Upper lobe of left lung (tissue), 6 donors: ENCODE results near the gene SIVA1. TPM values are rescaled to one million over a fixed set of nuclear protein-coding genes. Genes with fewer than 3 reads are reported as not detected.

ENCODE experiments used
- ATAC-seq, 2 donors: fragments of 200-7000 bp; cut with Tn5 transposase; one replicate each; pipeline ENCODE4 v1.9.1; 2022; ENCODE audit warnings: mild to moderate bottlenecking in 2 of 2, moderate library complexity in 2 of 2; ENCODE audit not compliant: low FRiP score in 2 of 2
- DNase-seq, 2 donors: peaks; one replicate each; pipeline ENCODE4 v3.0.0-alpha.2; 2019 to 2020
- H3K27ac ChIP-seq, 4 donors: fragments of 200-600 bp; sonication (generic); one replicate each; pipeline ENCODE4 v1.5.1; 2016 to 2019
- H3K27me3 ChIP-seq, 4 donors: fragments of 200-600 bp; sonication (generic); one replicate each; pipeline ENCODE4 v1.5.1; 2017 to 2019
- H3K36me3 ChIP-seq, 4 donors: fragments of 200-600 bp; sonication (generic); one replicate each; pipeline ENCODE4 v1.5.1; 2016 to 2019
- H3K4me1 ChIP-seq, 4 donors: fragments of 200-600 bp; sonication (generic); one replicate each; pipeline ENCODE4 v1.5.1; 2018 to 2019
- H3K4me3 ChIP-seq, 4 donors: fragments of 200-600 bp; sonication (generic); one replicate each; pipeline ENCODE4 v1.5.1; 2017 to 2019; ENCODE audit warnings: mild to moderate bottlenecking in 2 of 4, moderate library complexity in 1 of 4
- H3K9me3 ChIP-seq, 4 donors: fragments of 200-600 bp; sonication (generic); one replicate each; pipeline ENCODE4 v1.5.1; 2018 to 2019
- EP300 ChIP-seq, 4 donors: sonication (generic); formaldehyde crosslinking; IDR thresholded peaks; one replicate each; pipeline ENCODE4 v1.5.1; 2017; ENCODE audit warnings: antibody characterized with exemption in 4 of 4, control low read depth in 2 of 4
- POLR2A ChIP-seq, 4 donors: fragments of 450-650 bp; IDR thresholded peaks; one replicate each; pipeline ENCODE4 v1.5.1; 2016 to 2017; ENCODE audit warnings: antibody characterized with exemption in 4 of 4, mild to moderate bottlenecking in 2 of 4
- POLR2AphosphoS5 ChIP-seq, 2 donors: sonication (generic); formaldehyde crosslinking; IDR thresholded peaks; one replicate each; pipeline ENCODE4 v1.5.1; 2017; ENCODE audit warnings: antibody characterized with exemption in 2 of 2
- WGBS, 2 donors: methylation state at CpG; one replicate each; pipeline ENCODE4 v1.1.5; 2017 to 2018; 5-methylcytosine and 5-hydroxymethylcytosine counted together
- total RNA-seq, 6 donors: library from RNA; depleted of rRNA in 4 of 6; stranded (reverse); fragments of >200 nt in 4 of 6; gene quantifications; one replicate each; pipeline versions ENCODE4 v1.1.0 to v1.2.1, GENCODE V29; 2016 to 2021
- TF ChIP-seq, protein P1 (sequence below), 6 experiments: fragments of 450-650 bp in 4 of 6; fragments of 200-600 bp in 2 of 6; sonication (generic) in 2 of 6; IDR thresholded peaks; one replicate each; pipeline ENCODE4 v1.5.1; 2016 to 2019; ENCODE audit warnings: antibody characterized with exemption in 6 of 6
- donor health status: DM: no; HTN: no; CAD: no; lungs with moderate emphysema.
- donor health status: DM: no; HTN: yes; CAD: no; lungs with severe emphysema.

SIVA1 gene
- total RNA-seq, 6 donors from 2014 or later: 72.3 to 241 (median 91.0) TPM

DNA sequence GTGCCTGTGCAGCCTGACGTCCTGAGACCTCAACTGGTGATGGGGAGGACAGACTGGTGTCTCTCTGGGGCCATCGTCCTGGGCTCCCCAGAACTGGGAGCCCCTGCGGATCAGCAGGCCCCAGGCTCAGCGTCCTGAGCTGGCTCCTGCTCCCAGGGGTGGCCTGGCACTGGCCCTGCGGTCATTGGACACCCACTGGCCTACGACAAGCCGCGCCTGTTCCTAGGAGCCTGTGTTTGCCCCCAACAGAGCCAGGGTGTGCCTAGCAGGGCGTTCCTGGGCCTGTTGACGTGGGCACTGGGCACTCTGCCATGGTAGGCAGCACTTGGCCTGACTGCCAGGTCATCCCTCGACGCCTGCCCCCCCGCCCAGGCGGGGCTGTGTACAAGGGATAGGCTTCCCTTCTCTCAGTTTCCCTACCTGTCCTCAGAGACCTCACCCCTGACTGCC lies 20.6 kb upstream of the SIVA1 start:
- 62% methylated on average over 7 of the region's 14 CpGs; no CpG with 5 or more reads in 1 of the 2 donors for WGBS, 2 donors
- Histone ChIP-seq H3K27me3 (no peaks in the 10 kb centered on the region), H3K27ac (peak overlapping the region in 1 of 4 donors; percentile 26), H3K9me3 (no peaks in the 10 kb centered on the region), H3K4me1 (peaks cover 24 to 39% (median 34%) of the 10 kb centered on the region in 4 donors), H3K36me3 (no peaks in the 10 kb centered on the region), H3K4me3 (no peak overlapping the region)
- no peak for TF ChIP-seq EP300 (IDR thresholded peaks at IDR 0.05)
- peak in 1 of 4 donors; percentile 12 for TF ChIP-seq POLR2A (IDR thresholded peaks at IDR 0.05)
- TF ChIP-seq POLR2AphosphoS5 (IDR thresholded peaks at IDR 0.05): no peak
- TF ChIP-seq, protein P1, sequence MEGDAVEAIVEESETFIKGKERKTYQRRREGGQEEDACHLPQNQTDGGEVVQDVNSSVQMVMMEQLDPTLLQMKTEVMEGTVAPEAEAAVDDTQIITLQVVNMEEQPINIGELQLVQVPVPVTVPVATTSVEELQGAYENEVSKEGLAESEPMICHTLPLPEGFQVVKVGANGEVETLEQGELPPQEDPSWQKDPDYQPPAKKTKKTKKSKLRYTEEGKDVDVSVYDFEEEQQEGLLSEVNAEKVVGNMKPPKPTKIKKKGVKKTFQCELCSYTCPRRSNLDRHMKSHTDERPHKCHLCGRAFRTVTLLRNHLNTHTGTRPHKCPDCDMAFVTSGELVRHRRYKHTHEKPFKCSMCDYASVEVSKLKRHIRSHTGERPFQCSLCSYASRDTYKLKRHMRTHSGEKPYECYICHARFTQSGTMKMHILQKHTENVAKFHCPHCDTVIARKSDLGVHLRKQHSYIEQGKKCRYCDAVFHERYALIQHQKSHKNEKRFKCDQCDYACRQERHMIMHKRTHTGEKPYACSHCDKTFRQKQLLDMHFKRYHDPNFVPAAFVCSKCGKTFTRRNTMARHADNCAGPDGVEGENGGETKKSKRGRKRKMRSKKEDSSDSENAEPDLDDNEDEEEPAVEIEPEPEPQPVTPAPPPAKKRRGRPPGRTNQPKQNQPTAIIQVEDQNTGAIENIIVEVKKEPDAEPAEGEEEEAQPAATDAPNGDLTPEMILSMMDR (IDR thresholded peaks at IDR 0.05): no peak
- ATAC-seq: peak in 1 of 2 donors; percentile 60
- peak; percentile 73 to 86 for DNase-seq

GRCh38 chr14:104732931-104733681 lies 19.8 kb upstream of the SIVA1 start:
- peak overlapping the region in 1 of 4 donors; percentile 8 for H3K27ac ChIP-seq
- no peaks in the 10 kb centered on the region for H3K27me3 ChIP-seq
- H3K4me1 ChIP-seq: peaks cover 24 to 39% (median 34%) of the 10 kb centered on the region in 4 donors
- H3K36me3 ChIP-seq: no peaks in the 10 kb centered on the region
- H3K9me3 ChIP-seq: no peaks in the 10 kb centered on the region
- TF ChIP-seq, protein P1 (IDR thresholded peaks at IDR 0.05): no peak
- TF ChIP-seq POLR2A (IDR thresholded peaks at IDR 0.05): no peak
- no peak for TF ChIP-seq EP300 (IDR thresholded peaks at IDR 0.05)
- no peak for TF ChIP-seq POLR2AphosphoS5 (IDR thresholded peaks at IDR 0.05)
- DNase-seq (peak in 1 of 2 donors; percentile 73), ATAC-seq (no peak)
- WGBS, 2 donors: 55 to 91% methylated on average over 7 to 19 of the region's 23 CpGs
- H3K4me3 ChIP-seq: no peak overlapping the region

DNA sequence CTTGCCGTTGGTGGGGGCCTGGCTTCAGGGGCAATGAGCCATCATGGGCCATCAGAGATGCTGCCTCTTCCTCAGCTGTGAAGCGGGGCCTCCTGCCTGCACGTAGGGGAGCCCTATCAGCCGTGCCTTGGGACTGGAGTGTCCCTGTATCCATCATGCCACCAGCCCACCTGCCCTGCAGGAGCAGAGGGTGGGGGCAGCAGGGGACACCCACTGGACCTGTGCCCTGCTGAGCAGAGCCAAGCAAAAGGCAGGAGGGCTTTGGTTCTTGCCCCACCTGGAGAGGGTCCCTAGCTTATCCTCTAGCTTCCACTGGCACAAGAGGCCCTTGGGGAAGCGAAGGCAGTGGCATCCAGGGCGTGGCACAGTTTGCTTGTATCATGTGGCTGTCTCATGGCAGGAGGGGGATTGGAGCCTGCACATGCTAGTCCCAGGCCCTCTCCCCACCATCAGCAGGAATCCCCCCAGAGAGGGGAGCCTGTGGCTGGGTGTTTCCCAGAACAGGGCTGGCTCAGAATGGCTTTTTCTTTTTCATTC lies 18.8 kb upstream of the SIVA1 start:
- Histone ChIP-seq H3K27ac (no peak overlapping the region), H3K9me3 (no peaks in the 10 kb centered on the region), H3K4me3 (no peak overlapping the region), H3K27me3 (no peaks in the 10 kb centered on the region), H3K4me1 (peaks cover 24 to 39% (median 34%) of the 10 kb centered on the region in 4 donors), H3K36me3 (no peaks in the 10 kb centered on the region)
- DNase-seq (peak in 1 of 2 donors; percentile 49), ATAC-seq (no peak)
- TF ChIP-seq POLR2A (IDR thresholded peaks at IDR 0.05) (no peak), POLR2AphosphoS5 (IDR thresholded peaks at IDR 0.05) (no peak), EP300 (IDR thresholded peaks at IDR 0.05) (no peak)
- TF ChIP-seq, protein P1 (IDR thresholded peaks at IDR 0.05): no peak
- 90 to 93% methylated on average over 4 to 6 of the region's 6 CpGs for WGBS, 2 donors

- Histone ChIP-seq H3K9me3 (no peaks in the 10 kb centered on the region), H3K36me3 (no peaks in the 10 kb centered on the region), H3K4me3 (no peak overlapping the region), H3K27ac (peak overlapping the region in 1 of 4 donors; percentile 85), H3K27me3 (no peaks in the 10 kb centered on the region), H3K4me1 (peaks cover 24 to 39% (median 34%) of the 10 kb centered on the region in 4 donors)
- WGBS, 2 donors: 93 to 95% methylated on average over 6 to 9 of the region's 9 CpGs
- DNase-seq (no peak), ATAC-seq (no peak)
- TF ChIP-seq POLR2A (IDR thresholded peaks at IDR 0.05) (no peak), EP300 (IDR thresholded peaks at IDR 0.05) (no peak), POLR2AphosphoS5 (IDR thresholded peaks at IDR 0.05) (no peak)
- TF ChIP-seq, protein P1 (IDR thresholded peaks at IDR 0.05): no peak
Observed at GRCh38 chr14:104734601-104734990, 18.4 kb upstream of the SIVA1 start.
